ENCODE results near the gene ZIC5. TPM values are rescaled to one million over a fixed set of nuclear protein-coding genes. Genes with fewer than 3 reads are reported as not detected.
A peak's percentile ranks its signal among the peaks of the same experiment; 100 is the strongest.

The ZIC5 gene
- not detected for total RNA-seq
- not detected for polyA plus RNA-seq
- long read RNA-seq, donor 1, result 0 reads
- long read RNA-seq, donor 2, result 0 reads
- long read RNA-seq, donor 3, result 0 reads
- long read RNA-seq, donor 4, result 0 reads
- long read RNA-seq, donor 5, result 0 reads

DNA sequence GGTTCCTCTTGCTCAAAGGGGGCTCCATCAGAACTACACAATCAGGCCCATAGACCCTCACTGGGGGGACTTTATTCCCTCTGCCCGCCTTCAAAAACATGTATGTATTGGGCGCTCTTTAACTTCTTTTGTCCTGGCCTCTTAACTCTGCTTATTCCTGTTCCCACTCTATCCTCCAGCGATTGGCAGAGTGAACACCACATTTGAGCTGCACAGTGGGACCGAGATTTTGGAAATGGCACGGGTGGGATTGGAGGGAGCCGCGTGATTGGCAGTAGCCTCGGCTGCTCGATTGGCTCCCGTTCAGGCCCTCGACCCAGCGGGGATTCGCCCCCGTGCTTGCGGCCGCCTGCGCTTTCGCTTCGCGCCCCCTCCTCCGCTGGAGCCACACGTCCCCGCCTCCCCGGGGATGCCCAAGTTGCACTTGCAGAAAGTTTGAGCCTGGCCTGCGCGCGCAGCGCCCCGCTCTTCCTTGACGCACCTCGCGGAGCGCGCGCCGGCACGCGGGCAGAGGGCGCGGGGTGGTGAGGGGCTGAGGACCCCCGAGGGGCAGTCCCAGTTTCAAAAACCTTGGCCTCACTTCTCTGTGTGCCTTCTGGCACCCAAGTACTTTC is at the start of gene ZIC5:
TSS of gene ZIC5 (minus strand) at position 192 of the 614 bp plus-strand sequence. CDS start at position 28, 164 bp downstream.
- WGBS, 2 donors, result 8% methylated on average over 40 to 41 of the region's 41 CpGs
- Histone ChIP-seq H3K9ac (ENCODE audit: insufficient read depth in 1 of 2, low read length in 2 of 2) (no peak within 1 kb of the TSS), H3K27ac (ENCODE audit: low read depth in 1 of 2, low read length in 1 of 2) (no peak within 1 kb of the TSS), H3K4me1 (ENCODE audit: control insufficient read depth in 5 of 5, insufficient read depth in 5 of 5, low read length in 5 of 5) (peaks cover 0 to 27% (median 7%) of the 10 kb centered on the region in 5 donors), H3K27me3 (ENCODE audit: control insufficient read depth in 3 of 3, insufficient read depth in 3 of 3, low read length in 2 of 3) (peaks cover 23 to 79% (median 76%) of the 10 kb centered on the region in 3 donors), H3K4me3 (no peak within 1 kb of the TSS), H3K9me3 (ENCODE audit: control insufficient read depth in 4 of 4, insufficient read depth in 3 of 4, low read length in 3 of 4) (peaks cover 0 to 17% (median 0%) of the 10 kb centered on the region in 4 donors), H3K36me3 (ENCODE audit: control insufficient read depth in 4 of 4, insufficient read depth in 4 of 4, low read length in 4 of 4) (no peaks in the 10 kb centered on the region)
- peak in 1 of 3 donors; percentile 18 for DNase-seq
- no peak for ATAC-seq (ENCODE audit: insufficient read depth, low FRiP score)
- TF ChIP-seq, protein P1, sequence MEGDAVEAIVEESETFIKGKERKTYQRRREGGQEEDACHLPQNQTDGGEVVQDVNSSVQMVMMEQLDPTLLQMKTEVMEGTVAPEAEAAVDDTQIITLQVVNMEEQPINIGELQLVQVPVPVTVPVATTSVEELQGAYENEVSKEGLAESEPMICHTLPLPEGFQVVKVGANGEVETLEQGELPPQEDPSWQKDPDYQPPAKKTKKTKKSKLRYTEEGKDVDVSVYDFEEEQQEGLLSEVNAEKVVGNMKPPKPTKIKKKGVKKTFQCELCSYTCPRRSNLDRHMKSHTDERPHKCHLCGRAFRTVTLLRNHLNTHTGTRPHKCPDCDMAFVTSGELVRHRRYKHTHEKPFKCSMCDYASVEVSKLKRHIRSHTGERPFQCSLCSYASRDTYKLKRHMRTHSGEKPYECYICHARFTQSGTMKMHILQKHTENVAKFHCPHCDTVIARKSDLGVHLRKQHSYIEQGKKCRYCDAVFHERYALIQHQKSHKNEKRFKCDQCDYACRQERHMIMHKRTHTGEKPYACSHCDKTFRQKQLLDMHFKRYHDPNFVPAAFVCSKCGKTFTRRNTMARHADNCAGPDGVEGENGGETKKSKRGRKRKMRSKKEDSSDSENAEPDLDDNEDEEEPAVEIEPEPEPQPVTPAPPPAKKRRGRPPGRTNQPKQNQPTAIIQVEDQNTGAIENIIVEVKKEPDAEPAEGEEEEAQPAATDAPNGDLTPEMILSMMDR (IDR thresholded peaks at IDR 0.05; ENCODE audit: control extremely low read depth, extremely low read depth), result no peak

DNA sequence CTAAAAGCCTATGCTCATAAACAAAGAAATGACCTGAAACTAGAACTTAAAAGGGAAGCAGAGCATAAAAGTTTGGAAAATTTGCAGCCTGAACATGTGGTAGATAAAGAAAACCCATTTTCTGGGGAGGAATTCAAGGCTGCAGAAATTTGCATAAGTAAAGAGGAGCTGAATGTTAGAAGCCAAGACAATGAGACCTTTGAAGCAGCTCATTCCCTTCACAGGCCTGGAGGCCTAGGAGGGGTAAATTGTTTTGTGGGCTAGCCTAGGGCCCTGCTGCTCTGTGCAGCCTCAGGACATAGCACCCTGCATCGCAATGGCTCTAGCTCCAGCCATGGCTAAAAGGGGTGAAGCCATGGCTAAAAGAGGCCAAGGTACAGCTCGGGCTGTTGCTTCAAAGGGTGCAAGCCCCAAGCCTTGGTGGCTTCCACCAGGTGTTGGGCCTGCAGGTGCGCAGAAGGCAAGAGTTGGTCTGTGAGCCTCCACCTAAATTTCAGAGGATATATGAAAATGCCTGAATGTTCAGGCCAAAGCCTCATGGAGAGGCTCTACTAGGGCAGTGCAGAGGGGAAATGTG is 48.3 kb upstream of the ZIC5 start:
- Histone ChIP-seq H3K27me3 (ENCODE audit: control insufficient read depth in 3 of 3, insufficient read depth in 3 of 3, low read length in 2 of 3) (no peaks in the 10 kb centered on the region), H3K9me3 (ENCODE audit: control insufficient read depth in 4 of 4, insufficient read depth in 3 of 4, low read length in 3 of 4) (peaks cover 0 to 3% (median 0%) of the 10 kb centered on the region in 4 donors), H3K27ac (ENCODE audit: low read depth in 1 of 2, low read length in 1 of 2) (no peak overlapping the region), H3K36me3 (ENCODE audit: control insufficient read depth in 4 of 4, insufficient read depth in 4 of 4, low read length in 4 of 4) (no peaks in the 10 kb centered on the region), H3K4me3 (no peak overlapping the region), H3K4me1 (ENCODE audit: control insufficient read depth in 5 of 5, insufficient read depth in 5 of 5, low read length in 5 of 5) (no peaks in the 10 kb centered on the region), H3K9ac (ENCODE audit: insufficient read depth in 1 of 2, low read length in 2 of 2) (no peak overlapping the region)
- TF ChIP-seq, protein P1 (IDR thresholded peaks at IDR 0.05; ENCODE audit: control extremely low read depth, extremely low read depth), result no peak
- ATAC-seq (ENCODE audit: insufficient read depth, low FRiP score) (no peak), DNase-seq (no peak)
- 95 to 100% methylated on average over 3 of the region's 3 CpGs for WGBS, 2 donors

DNA sequence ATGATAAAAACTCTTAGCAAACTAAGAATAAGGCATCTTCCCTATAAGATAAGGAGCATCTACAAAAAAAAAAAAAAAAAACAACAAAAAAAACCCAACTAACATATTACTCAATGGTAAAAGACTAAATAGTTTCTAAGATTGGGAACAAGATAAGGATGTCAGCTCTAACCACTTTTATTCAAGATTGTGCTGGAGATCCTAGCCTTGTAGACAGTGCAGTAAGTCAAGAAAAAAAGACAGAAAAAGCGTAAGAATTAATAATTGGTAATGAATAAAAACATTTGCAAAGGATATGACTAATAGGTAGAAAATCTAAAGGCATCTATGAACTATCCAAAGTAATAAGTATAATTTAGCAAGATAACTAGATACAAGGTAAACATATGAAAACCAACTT is 43.1 kb upstream of the ZIC5 start:
- WGBS, 2 donors, result 95 to 96% methylated on average over 1 of the region's 1 CpG
- ATAC-seq (ENCODE audit: insufficient read depth, low FRiP score) (no peak), DNase-seq (no peak)
- H3K4me1 ChIP-seq (ENCODE audit: control insufficient read depth in 5 of 5, insufficient read depth in 5 of 5, low read length in 5 of 5), result no peaks in the 10 kb centered on the region
- no peaks in the 10 kb centered on the region for H3K9me3 ChIP-seq (ENCODE audit: control insufficient read depth in 4 of 4, insufficient read depth in 3 of 4, low read length in 3 of 4)
- no peak overlapping the region for H3K9ac ChIP-seq (ENCODE audit: insufficient read depth in 1 of 2, low read length in 2 of 2)
- H3K27ac ChIP-seq (ENCODE audit: low read depth in 1 of 2, low read length in 1 of 2), result no peak overlapping the region
- H3K27me3 ChIP-seq (ENCODE audit: control insufficient read depth in 3 of 3, insufficient read depth in 3 of 3, low read length in 2 of 3), result peaks cover 0 to 5% (median 0%) of the 10 kb centered on the region in 3 donors
- no peak overlapping the region for H3K4me3 ChIP-seq
- TF ChIP-seq, protein P1 (IDR thresholded peaks at IDR 0.05; ENCODE audit: control extremely low read depth, extremely low read depth), result no peak
- H3K36me3 ChIP-seq (ENCODE audit: control insufficient read depth in 4 of 4, insufficient read depth in 4 of 4, low read length in 4 of 4), result no peaks in the 10 kb centered on the region
